Measurements from ENCODE around the gene RPS21.
"Not testable (repeated sequence)": the region's sequence is repeated elsewhere in the genome, so short reads cannot be mapped to it uniquely, and the experiment has no call there.

Gene RPS21

GRCh38 chr20:62365814-62366369 lies 21.0 kb upstream of the RPS21 start:
- no peak for DNase-seq

GRCh38 chr20:62366370-62367135 lies 20.4 kb upstream of the RPS21 start:
- DNase-seq, result no peak

- DNase-seq, result no peak
Measured at GRCh38 chr20:62367136-62367632, 19.7 kb upstream of the RPS21 start, which contains the start of gene LAMA5. TSS of gene LAMA5 (minus strand) at chr20:62367312. CDS start at chr20:62367245, 67 bp downstream.

GRCh38 chr20:62367633-62368391 lies 19.1 kb upstream of the RPS21 start:
- no peak for DNase-seq

- DNase-seq, result no peak
Measured at GRCh38 chr20:62368392-62368975, 18.4 kb upstream of the RPS21 start.

- no peak for DNase-seq
Measured at GRCh38 chr20:62368976-62369814, 17.7 kb upstream of the RPS21 start.

- DNase-seq, result no peak
Measured at GRCh38 chr20:62369815-62370114, 17.1 kb upstream of the RPS21 start.

GRCh38 chr20:62370115-62370806 lies 16.6 kb upstream of the RPS21 start:
- DNase-seq, result peak; percentile 78

GRCh38 chr20:62370807-62371587 lies 15.9 kb upstream of the RPS21 start:
- no peak for DNase-seq

- DNase-seq, result no peak
Measured at GRCh38 chr20:62371588-62372041, 15.3 kb upstream of the RPS21 start.

- DNase-seq, result no peak
Measured at GRCh38 chr20:62372042-62372993, 14.6 kb upstream of the RPS21 start.

- not testable (repeated sequence) for DNase-seq
Measured at GRCh38 chr20:62373631-62374179, 13.2 kb upstream of the RPS21 start.

GRCh38 chr20:62374331-62375152 lies 12.4 kb upstream of the RPS21 start:
- DNase-seq, result no peak

GRCh38 chr20:62376112-62377063 lies 10.5 kb upstream of the RPS21 start:
- no peak for DNase-seq

- no peak for DNase-seq
Measured at GRCh38 chr20:62377064-62377461, 9.8 kb upstream of the RPS21 start.

- DNase-seq, result no peak
Measured at GRCh38 chr20:62377615-62378178, 9.2 kb upstream of the RPS21 start.

GRCh38 chr20:62378215-62378614 lies 8.7 kb upstream of the RPS21 start:
- no peak for DNase-seq

Data from activated CD8-positive, alpha-beta memory T cell treated with anti-CD3 and anti-CD28 coated beads, Interleukin-2, amount 50 U/mL, for 48 hours (primary cell).